OCI-LY7 (cell line): ENCODE data around the gene SCARB1. TPM values are rescaled to one million over a fixed set of nuclear protein-coding genes. Genes with fewer than 3 reads are reported as not detected.

Experiments used
- BruUV-seq: library from RNA; stranded (reverse); fragments of 400-500 nt; replicated peaks from 2 replicates; lab custom pipeline; 2021; lab: Mats Ljungman, UMichigan
- CTCF ChIA-PET: fragments of 300-600 bp; sonication (Branson Sonifier 250); formaldehyde crosslinking; loops from one replicate; lab custom pipeline; 2022; ENCODE audit warnings: antibody characterized with exemption; ENCODE audit not compliant: unreplicated experiment; lab: Charles Lee
- POLR2A ChIA-PET: fragments of 300-600 bp; sonication (Branson Sonifier 250); formaldehyde crosslinking; loops from one replicate; lab custom pipeline; 2022; ENCODE audit warnings: antibody characterized with exemption; lab: Charles Lee
- DNase-seq: peaks from one replicate; pipeline ENCODE4 v3.0.0-alpha.2; 2015; ENCODE audit warnings: low spot score
- H2AFZ ChIP-seq: fragments of 200-600 bp; sonication (generic), shearing (Covaris generic); 2 replicates; pipeline ENCODE4 v1.6.1; 2014; ENCODE audit warnings: mild to moderate bottlenecking, antibody characterized with exemption, low read length, moderate library complexity
- H3K27ac ChIP-seq: fragments of 200-600 bp; sonication (generic); 2 replicates; pipeline ENCODE4 v1.5.1; 2014; ENCODE audit warnings: mixed run types, low read depth, mild to moderate bottlenecking, moderate library complexity, low read length, inconsistent platforms; ENCODE audit not compliant: poor library complexity, severe bottlenecking
- H3K36me3 ChIP-seq: fragments of 200-600 bp; sonication (generic); 2 replicates; pipeline ENCODE4 v1.6.1; 2014; ENCODE audit warnings: mild to moderate bottlenecking, antibody characterized with exemption, low read length, moderate library complexity, mixed read lengths; ENCODE audit not compliant: insufficient read depth
- H3K4me1 ChIP-seq: fragments of 200-600 bp; sonication (generic); 2 replicates; pipeline ENCODE4 v1.5.1; 2014; ENCODE audit warnings: mild to moderate bottlenecking, low read length; ENCODE audit not compliant: insufficient read depth, poor library complexity, severe bottlenecking
- H3K4me2 ChIP-seq: fragments of 200-600 bp; sonication (generic); 2 replicates; pipeline ENCODE4 v1.6.1; 2014; ENCODE audit warnings: mild to moderate bottlenecking, low read length
- H3K4me3 ChIP-seq: fragments of 200-600 bp; sonication (generic); 2 replicates; pipeline ENCODE4 v1.5.1; 2014; ENCODE audit warnings: mild to moderate bottlenecking, low read depth, low read length; ENCODE audit not compliant: poor library complexity, severe bottlenecking
- H3K79me2 ChIP-seq: fragments of 200-600 bp; sonication (generic); 2 replicates; pipeline ENCODE4 v1.6.1; 2016; ENCODE audit warnings: low read depth, mild to moderate bottlenecking, low read length, moderate library complexity, mixed read lengths; ENCODE audit not compliant: insufficient read depth
- H3K9me2 ChIP-seq: fragments of 200-600 bp; sonication (generic); 2 replicates; pipeline ENCODE4 v1.6.1; 2016; ENCODE audit warnings: mild to moderate bottlenecking, low read length, mixed read lengths; ENCODE audit not compliant: insufficient read depth
- H3K9me3 ChIP-seq: fragments of 200-600 bp; sonication (generic); 2 replicates; pipeline ENCODE4 v1.6.1; 2014; ENCODE audit warnings: mild to moderate bottlenecking, mixed run types, low read length, mixed read lengths
- H4K20me1 ChIP-seq: fragments of 200-600 bp; sonication (generic); 2 replicates; pipeline ENCODE4 v1.6.1; 2014; ENCODE audit warnings: mild to moderate bottlenecking, antibody characterized with exemption, low read length, moderate library complexity, mixed read lengths; ENCODE audit not compliant: insufficient read depth
- EZH2phosphoT487 ChIP-seq: fragments of 200-600 bp; sonication (generic); IDR thresholded peaks from 2 replicates; pipeline ENCODE4 v1.6.1; 2018; ENCODE audit warnings: low read depth, borderline replicate concordance, mild to moderate bottlenecking, mixed run types, antibody characterized with exemption, low read length, moderate library complexity, mixed read lengths
- intact Hi-C: fragments of 100-400 bp; cut with micrococcal nuclease; formaldehyde crosslinking; loops from one replicate; pipeline ENCODE4 v1.10.0; 2022; ENCODE audit not compliant: unreplicated experiment
- total RNA-seq, 2 experiments: library from RNA; depleted of rRNA in 1 of 2; stranded (reverse); fragments of >200 nt in 1 of 2; shearing (Covaris generic) in 1 of 2; gene quantifications; 2 replicates each; pipeline ENCODE4 v1.2.3, GENCODE V29; 2014 to 2022
- TF ChIP-seq, protein P1 (sequence below): fragments of 200-600 bp; sonication (generic); conservative IDR thresholded peaks from 2 replicates; pipeline ENCODE4 v1.5.1; 2014; ENCODE audit warnings: mild to moderate bottlenecking, antibody characterized with exemption, low read length, moderate library complexity, mixed read lengths

Gene SCARB1
- total RNA-seq, 2 experiments from 2014 or later: 42.9 to 112 TPM

DNA sequence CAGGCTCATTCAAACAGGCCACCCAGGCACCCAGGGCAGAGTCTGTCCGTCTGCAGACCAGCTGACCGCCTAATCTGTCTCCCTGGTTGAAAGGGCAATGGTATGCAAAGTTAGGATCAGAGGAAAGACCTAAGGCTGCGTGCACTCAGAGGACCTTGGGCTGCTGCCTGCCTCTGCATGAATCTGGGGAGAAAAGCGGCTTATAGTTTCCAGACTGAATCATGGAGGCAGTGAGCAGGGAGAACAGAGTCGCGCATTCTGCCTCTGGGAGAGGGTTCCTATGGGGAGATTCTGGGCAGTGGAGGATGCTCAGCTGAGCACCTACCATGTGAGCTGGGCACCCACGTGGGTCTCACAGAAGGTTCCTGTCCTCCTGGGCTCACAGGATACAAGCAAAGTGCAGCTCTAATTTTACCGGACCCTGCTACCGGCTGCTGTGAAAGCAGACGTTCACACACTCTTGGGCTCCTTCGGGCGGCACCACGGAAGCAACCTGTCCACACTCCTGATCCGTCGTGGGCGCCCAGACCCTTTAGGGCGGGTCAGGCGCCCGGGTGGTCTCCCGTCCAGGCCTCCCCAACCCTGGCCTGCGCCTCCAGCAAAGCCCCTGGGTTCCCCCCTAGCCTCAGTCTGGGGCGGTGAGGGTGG lies 772 bp downstream of the SCARB1 start:
- ChIA-PET CTCF (interaction anchor here (0.6 to 1.1 kb wide), 3 partner anchors 30 to 1060 kb away, joined by 3 read pairs; no protein-coding TSS in a partner anchor), POLR2A (interaction anchor here (0.6 to 1.2 kb wide), 7 partner anchors 23 to 75 kb away, joined by 3 to 5 read pairs (median 3); no protein-coding TSS in a partner anchor)
- H3K36me3 ChIP-seq: peaks cover 37% of the 10 kb centered on the region
- no peaks in the 10 kb centered on the region for H3K9me3 ChIP-seq
- peaks cover 41% of the 10 kb centered on the region for H3K4me1 ChIP-seq
- no TSS peak for BruUV-seq
- peak overlapping the region; percentile 90 for H3K4me3 ChIP-seq
- peak overlapping the region; percentile 34 for H3K27ac ChIP-seq
- TF ChIP-seq, protein P1, sequence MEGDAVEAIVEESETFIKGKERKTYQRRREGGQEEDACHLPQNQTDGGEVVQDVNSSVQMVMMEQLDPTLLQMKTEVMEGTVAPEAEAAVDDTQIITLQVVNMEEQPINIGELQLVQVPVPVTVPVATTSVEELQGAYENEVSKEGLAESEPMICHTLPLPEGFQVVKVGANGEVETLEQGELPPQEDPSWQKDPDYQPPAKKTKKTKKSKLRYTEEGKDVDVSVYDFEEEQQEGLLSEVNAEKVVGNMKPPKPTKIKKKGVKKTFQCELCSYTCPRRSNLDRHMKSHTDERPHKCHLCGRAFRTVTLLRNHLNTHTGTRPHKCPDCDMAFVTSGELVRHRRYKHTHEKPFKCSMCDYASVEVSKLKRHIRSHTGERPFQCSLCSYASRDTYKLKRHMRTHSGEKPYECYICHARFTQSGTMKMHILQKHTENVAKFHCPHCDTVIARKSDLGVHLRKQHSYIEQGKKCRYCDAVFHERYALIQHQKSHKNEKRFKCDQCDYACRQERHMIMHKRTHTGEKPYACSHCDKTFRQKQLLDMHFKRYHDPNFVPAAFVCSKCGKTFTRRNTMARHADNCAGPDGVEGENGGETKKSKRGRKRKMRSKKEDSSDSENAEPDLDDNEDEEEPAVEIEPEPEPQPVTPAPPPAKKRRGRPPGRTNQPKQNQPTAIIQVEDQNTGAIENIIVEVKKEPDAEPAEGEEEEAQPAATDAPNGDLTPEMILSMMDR: no peak
- no peak for TF ChIP-seq EZH2phosphoT487
- peak overlapping the region; percentile 77 for H3K4me2 ChIP-seq
- intact Hi-C loops: loop anchor here (1.0 to 2.0 kb wide), 4 partner anchors 21 to 76 kb away; no protein-coding TSS in a partner anchor
- peak; percentile 69 for DNase-seq
- H4K20me1 ChIP-seq: no peaks in the 10 kb centered on the region
- peak overlapping the region; percentile 45 for H2AFZ ChIP-seq
- H3K79me2 ChIP-seq: peaks cover 31% of the 10 kb centered on the region; the same call in 1 of the 2 replicates
- H3K9me2 ChIP-seq: no peaks in the 10 kb centered on the region

DNA sequence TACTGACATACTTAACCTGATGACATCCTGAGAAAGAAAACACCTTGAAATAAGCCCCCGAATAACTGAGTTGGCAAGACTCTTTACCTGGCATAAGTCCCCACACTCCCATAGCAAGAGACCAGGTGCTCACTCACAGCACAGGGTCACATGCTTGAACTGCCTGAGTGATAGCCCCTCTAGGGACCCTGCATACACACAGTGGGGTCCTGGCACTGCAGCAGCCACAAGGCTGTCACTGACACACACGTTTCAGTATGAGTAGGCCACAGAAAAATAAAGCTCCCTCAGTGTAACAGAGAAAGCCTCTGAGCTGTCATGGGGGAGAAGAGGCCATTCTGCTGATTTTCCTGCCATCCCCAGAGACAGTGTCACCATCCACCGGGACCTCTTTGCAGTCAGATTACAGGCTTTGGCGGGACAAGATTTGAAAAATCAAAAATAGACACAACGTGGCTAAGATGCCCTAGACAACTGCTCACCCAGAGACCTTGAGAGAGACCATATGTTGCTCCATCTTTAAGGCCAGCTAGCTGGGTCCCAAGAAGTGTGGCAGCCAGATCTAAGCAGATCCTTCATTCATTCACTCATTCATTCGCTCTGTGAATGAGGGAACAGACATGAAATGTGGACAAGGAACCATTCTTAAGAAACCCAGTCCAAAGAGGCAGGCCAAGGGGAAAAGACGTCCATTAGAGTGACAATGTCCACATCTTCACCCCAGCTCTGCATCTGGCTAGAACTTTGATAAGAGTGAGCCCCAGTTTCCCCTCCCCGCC lies 1.6 kb downstream of the SCARB1 start:
- Histone ChIP-seq H4K20me1 (no peaks in the 10 kb centered on the region), H3K79me2 (peaks cover 31% of the 10 kb centered on the region), H3K9me2 (no peaks in the 10 kb centered on the region), H3K4me2 (peak overlapping the region; percentile 77), H3K9me3 (no peaks in the 10 kb centered on the region), H2AFZ (no peak overlapping the region; the same call in 1 of the 2 replicates), H3K4me1 (peaks cover 40% of the 10 kb centered on the region), H3K36me3 (peaks cover 41% of the 10 kb centered on the region), H3K4me3 (peak overlapping the region; percentile 90), H3K27ac (peak overlapping the region; percentile 34)
- ChIA-PET POLR2A (interaction anchor here (0.6 to 1.2 kb wide), 8 partner anchors 16 to 76 kb away, joined by 3 to 5 read pairs (median 3); no protein-coding TSS in a partner anchor), CTCF (interaction anchor here (0.6 to 1.1 kb wide), 3 partner anchors 30 to 1059 kb away, joined by 3 read pairs; no protein-coding TSS in a partner anchor)
- TF ChIP-seq, protein P1: no peak
- TF ChIP-seq EZH2phosphoT487: no peak
- DNase-seq: peak; percentile 29
- intact Hi-C loops: loop anchor here (2.0 kb wide), 1 partner anchor 45 kb away; no protein-coding TSS in a partner anchor
- BruUV-seq: no TSS peak
